BLaER1 treated with 17β-estradiol and CSF1 and Interleukin-3, amounts not matched to agents 10 nM and 100 nM (cell line): ENCODE results near the gene PRR12.
A peak's percentile ranks its signal among the peaks of the same experiment; 100 is the strongest.

Experiments
- H3K27ac ChIP-seq, 11 experiments: shearing (Covaris generic); formaldehyde crosslinking; 2 replicates each; pipeline ENCODE4 v1.8.1; 2022
- H3K27me3 ChIP-seq, 11 experiments: shearing (Covaris generic); formaldehyde crosslinking; 2 replicates each; pipeline ENCODE4 v1.8.1; 2022
- H3K36me3 ChIP-seq, 11 experiments: shearing (Covaris generic); formaldehyde crosslinking; 2 replicates each; pipeline ENCODE4 v1.8.1; 2022
- H3K4me1 ChIP-seq, 10 experiments: shearing (Covaris generic); formaldehyde crosslinking; 2 replicates each; pipeline ENCODE4 v1.8.1; 2022
- H3K4me2 ChIP-seq, 11 experiments: shearing (Covaris generic); formaldehyde crosslinking; 2 replicates each; pipeline ENCODE4 v1.8.1; 2022
- H3K4me3 ChIP-seq, 10 experiments: shearing (Covaris generic); formaldehyde crosslinking; 2 replicates each; pipeline ENCODE4 v1.8.1; 2022
- H3K9ac ChIP-seq, 11 experiments: shearing (Covaris generic); formaldehyde crosslinking; 2 replicates each; pipeline ENCODE4 v1.8.1; 2022
- H3K9me3 ChIP-seq, 11 experiments: shearing (Covaris generic); formaldehyde crosslinking; replicated peaks in 1 of 11; 2 replicates each; pipeline ENCODE4 v1.8.1; 2022
- H4K20me1 ChIP-seq, 11 experiments: shearing (Covaris generic); formaldehyde crosslinking; 2 replicates each; pipeline ENCODE4 v1.8.1; 2022
- Cebpa-rat ChIP-seq, 11 experiments: shearing (Covaris generic); IDR thresholded peaks; 2 replicates each; pipeline ENCODE4 v1.8.1; 2022

Gene PRR12

DNA sequence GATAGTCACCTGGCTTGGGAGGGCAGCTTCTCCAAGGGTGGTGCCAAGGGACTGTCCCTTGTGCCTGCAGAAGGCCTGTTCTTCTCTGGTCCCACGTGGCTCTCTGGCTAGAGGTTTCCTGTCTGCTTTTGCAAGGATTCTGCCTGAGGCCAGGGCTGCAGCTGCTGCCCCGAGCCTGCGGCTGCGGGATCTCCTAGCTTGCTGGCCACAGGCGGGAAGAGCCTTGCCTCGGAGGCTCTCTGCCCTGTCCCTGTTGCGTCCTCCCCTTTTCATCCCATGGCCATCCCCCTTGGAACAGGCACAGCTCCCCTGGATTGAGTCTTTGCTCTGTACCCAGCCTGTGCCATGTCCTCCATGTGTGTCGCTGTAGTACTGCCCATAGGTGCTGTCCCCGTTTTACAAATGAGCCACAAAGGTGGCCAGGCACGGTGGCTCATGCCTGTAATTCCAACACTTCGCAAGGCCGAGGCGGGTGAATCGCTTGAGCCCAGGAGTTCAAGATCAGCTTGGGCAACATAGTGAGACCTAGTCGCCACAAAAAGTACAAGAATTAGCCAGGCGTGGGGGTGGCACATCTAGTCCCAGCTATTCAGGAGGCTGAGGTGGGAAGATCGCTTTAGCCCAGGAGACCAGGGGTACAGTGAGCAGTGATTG, 65.6 kb downstream of the PRR12 start:
- no peak overlapping the region for H3K4me3 ChIP-seq
- H3K4me1 ChIP-seq = peaks cover 0 to 5% (median 0%) of the 10 kb centered on the region in 10 experiments; a peak in 2 of 20 replicates
- no peak for TF ChIP-seq Cebpa-rat (IDR thresholded peaks at IDR 0.05)
- no peaks in the 10 kb centered on the region for H3K9me3 ChIP-seq
- H3K4me2 ChIP-seq = no peak overlapping the region
- peaks cover 94 to 99% (median 95%) of the 10 kb centered on the region in 11 experiments for H3K36me3 ChIP-seq
- H3K27ac ChIP-seq = peak overlapping the region in 3 of 11 experiments; percentile 1 to 26 (median 2); a peak in 3 of 22 replicates
- no peaks in the 10 kb centered on the region for H3K27me3 ChIP-seq
- peak overlapping the region in 5 of 11 experiments; percentile 6 to 41 (median 17); a peak in 4 of 22 replicates for H3K9ac ChIP-seq
- peaks cover 21 to 98% (median 81%) of the 10 kb centered on the region in 11 experiments; a peak in 20 of 22 replicates for H4K20me1 ChIP-seq

DNA sequence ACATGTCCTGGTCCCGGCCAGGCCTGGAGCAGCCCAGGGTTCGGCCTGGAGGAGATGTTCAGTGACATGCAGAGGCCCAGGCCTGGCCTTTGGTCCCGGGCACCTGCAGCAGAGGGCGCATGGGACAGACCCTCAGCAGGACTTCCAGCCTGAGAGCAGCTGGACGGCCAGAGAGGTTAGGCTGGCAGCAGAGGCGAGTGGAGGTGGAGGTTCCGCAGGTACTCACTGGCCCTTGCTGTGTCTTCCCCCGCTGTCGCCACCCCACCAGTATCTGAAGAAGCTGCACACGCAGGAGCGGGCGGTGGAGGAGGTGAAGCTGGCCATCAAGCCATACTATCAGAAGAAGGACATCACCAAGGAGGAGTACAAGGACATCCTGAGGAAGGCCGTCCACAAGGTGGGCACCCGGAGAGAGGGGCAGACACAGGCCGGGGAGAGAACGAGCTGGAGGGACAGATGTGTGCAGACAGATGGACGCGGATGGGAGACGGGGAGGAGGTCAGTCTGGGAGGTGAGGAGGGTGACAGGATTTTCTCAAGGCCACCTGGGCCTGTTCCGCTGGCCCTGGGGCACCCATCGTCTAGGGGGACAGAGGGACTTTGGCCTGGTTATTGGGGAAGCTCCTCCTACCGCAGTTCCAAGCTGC, 66.6 kb downstream of the PRR12 start:
- Histone ChIP-seq H3K27ac (no peak overlapping the region), H3K9me3 (no peaks in the 10 kb centered on the region), H4K20me1 (peaks cover 27 to 98% (median 84%) of the 10 kb centered on the region in 11 experiments; a peak in 21 of 22 replicates), H3K36me3 (peaks cover 94 to 99% (median 95%) of the 10 kb centered on the region in 11 experiments), H3K4me2 (no peak overlapping the region), H3K4me1 (peaks cover 0 to 5% (median 0%) of the 10 kb centered on the region in 10 experiments; a peak in 2 of 20 replicates), H3K9ac (0 out of 22 replicates have a peak overlapping the region, but pooled peaks of 1 of the 11 experiments have one; percentile 19), H3K4me3 (no peak overlapping the region), H3K27me3 (no peaks in the 10 kb centered on the region)
- TF ChIP-seq Cebpa-rat (IDR thresholded peaks at IDR 0.05) = no peak

DNA sequence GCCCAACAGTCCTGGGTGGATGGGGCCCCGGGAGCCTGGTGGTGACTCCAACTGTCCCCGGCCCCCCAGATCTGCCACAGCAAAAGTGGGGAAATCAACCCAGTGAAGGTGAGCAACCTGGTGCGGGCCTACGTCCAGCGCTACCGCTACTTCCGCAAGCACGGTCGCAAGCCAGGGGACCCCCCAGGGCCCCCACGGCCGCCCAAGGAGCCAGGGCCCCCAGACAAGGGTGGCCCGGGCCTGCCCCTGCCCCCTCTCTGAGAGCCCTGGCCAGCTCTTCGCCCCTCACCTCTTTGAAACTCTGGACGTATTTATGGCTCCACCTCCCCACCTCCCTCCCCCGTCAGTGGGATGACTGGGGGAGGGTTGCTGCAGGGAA, 67.1 kb downstream of the PRR12 start:
- no peak overlapping the region for H3K27ac ChIP-seq
- no peak for TF ChIP-seq Cebpa-rat (IDR thresholded peaks at IDR 0.05)
- H3K9ac ChIP-seq = 0 out of 22 replicates have a peak overlapping the region, but pooled peaks of 1 of the 11 experiments have one; percentile 19
- no peak overlapping the region for H3K4me3 ChIP-seq
- H4K20me1 ChIP-seq = peaks cover 27 to 98% (median 84%) of the 10 kb centered on the region in 11 experiments; a peak in 21 of 22 replicates
- H3K4me2 ChIP-seq = no peak overlapping the region
- H3K4me1 ChIP-seq = peaks cover under 1 to 9% (median 2%) of the 10 kb centered on the region in 10 experiments; a peak in 14 of 20 replicates
- peaks cover 94 to 99% (median 96%) of the 10 kb centered on the region in 11 experiments for H3K36me3 ChIP-seq
- no peaks in the 10 kb centered on the region for H3K9me3 ChIP-seq
- H3K27me3 ChIP-seq = no peaks in the 10 kb centered on the region

DNA sequence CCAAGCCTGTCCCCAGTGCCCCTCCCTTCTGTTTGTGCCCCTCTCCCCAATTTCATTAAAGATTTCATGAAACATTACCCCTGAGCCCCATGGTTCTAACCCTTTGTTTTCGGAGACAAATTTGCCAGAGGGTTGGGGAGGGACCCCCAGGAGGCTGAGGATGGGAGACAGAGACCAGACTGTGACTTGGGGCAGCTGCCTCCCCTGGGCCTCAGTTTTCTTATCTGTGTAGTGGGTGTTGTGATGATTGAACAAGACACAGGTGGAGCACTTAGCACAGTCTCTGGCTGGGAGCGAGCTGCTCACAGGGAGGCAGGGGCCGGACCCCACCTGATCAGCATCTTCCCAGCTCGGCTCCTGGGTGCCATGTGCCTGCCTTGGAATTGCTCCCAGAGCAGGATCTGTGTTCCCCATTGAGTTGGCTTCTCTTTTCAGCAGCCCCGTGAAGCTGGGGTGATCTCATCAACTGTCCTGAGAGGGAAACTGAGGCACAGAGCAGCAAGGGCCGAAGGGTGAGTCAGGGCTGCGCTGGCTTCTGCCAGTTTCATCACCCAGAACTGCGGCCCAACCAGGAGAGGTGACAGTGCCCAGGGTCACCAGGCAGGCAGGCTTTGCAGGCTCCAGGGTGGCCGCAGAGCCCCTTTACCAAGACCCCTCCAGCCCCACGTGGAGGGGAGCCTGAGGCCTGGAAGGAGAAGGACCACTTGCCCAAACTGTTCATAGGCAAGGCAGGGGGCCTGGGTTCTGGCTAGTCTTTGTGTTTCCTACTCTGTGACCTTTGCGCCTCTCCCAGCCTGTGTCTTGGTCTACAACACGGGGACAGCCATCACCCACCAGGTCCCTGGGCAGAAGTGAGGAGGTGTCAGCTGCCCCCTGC, 67.8 kb downstream of the PRR12 start:
- peaks cover 7 to 15% (median 9%) of the 10 kb centered on the region in 10 experiments for H3K4me1 ChIP-seq
- no peak overlapping the region for H3K4me2 ChIP-seq
- no peak overlapping the region for H3K27ac ChIP-seq
- H3K36me3 ChIP-seq = peaks cover 89 to 97% (median 94%) of the 10 kb centered on the region in 11 experiments
- no peaks in the 10 kb centered on the region for H3K27me3 ChIP-seq
- no peak overlapping the region for H3K4me3 ChIP-seq
- no peak overlapping the region for H3K9ac ChIP-seq
- peaks cover 29 to 98% (median 85%) of the 10 kb centered on the region in 11 experiments; a peak in 21 of 22 replicates for H4K20me1 ChIP-seq
- no peak for TF ChIP-seq Cebpa-rat (IDR thresholded peaks at IDR 0.05)
- no peaks in the 10 kb centered on the region for H3K9me3 ChIP-seq

DNA sequence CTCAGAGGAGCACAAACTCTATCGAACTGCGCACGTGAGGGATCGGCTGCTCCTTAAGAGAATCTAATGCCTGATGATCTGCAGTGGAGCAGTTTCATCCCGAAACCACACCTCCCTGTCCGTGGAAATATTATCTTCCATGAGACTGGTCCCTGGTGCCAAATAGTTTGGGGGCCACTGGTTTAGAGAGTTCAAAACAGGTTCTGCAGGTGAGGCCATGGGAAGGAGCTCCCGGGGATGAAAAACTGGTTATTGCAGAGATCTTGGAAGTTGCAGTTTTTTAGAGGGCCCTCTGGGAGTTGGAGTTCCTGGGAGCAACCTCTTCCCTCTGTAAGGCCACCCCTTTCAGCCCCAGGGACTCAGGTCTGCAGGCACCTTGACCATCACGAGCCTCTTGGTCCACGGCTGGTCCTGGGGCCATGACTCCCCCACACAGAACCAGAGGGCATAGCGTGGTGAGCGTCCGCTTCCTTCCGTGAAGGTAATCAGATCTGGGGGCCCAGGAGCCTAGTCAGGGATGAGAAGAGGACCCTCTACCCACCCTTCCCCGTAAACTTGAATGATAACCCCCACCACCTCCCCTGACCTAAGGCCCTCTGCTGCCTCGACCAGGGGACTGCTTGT, 69.5 kb downstream of the PRR12 start:
- Histone ChIP-seq H3K4me1 (peaks cover 12 to 20% (median 14%) of the 10 kb centered on the region in 10 experiments), H3K27ac (no peak overlapping the region), H4K20me1 (peaks cover 34 to 90% (median 81%) of the 10 kb centered on the region in 11 experiments; a peak in 21 of 22 replicates), H3K36me3 (peaks cover 73 to 81% (median 77%) of the 10 kb centered on the region in 11 experiments), H3K9me3 (no peaks in the 10 kb centered on the region), H3K4me2 (no peak overlapping the region), H3K4me3 (no peak overlapping the region), H3K9ac (no peak overlapping the region), H3K27me3 (no peaks in the 10 kb centered on the region)
- TF ChIP-seq Cebpa-rat (IDR thresholded peaks at IDR 0.05) = no peak

DNA sequence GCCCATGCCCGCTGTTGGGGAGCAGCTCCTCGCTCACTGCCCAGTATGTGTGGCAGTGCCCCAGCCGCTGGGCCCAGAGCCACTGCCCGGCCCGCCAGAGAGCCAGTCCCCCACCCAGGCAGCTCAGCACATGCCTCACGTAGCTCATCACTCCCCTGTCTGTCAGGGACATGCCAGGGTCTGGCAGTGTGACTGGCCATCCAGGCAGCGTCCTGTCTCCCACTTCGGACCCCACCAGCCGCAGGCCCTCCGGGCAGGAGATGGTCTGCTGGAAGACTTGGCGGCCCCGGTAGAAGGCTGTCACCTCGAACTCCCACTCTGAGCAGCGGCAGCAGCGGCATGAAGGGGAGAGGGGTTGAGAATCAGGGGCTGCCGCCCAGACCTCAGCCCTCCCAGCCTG, 71.0 kb downstream of the PRR12 start:
- Histone ChIP-seq H3K4me3 (no peak overlapping the region), H3K36me3 (peaks cover 57 to 66% (median 61%) of the 10 kb centered on the region in 11 experiments), H3K27me3 (no peaks in the 10 kb centered on the region), H3K4me2 (no peak overlapping the region), H4K20me1 (peaks cover 26 to 85% (median 66%) of the 10 kb centered on the region in 11 experiments; a peak in 20 of 22 replicates), H3K27ac (peak overlapping the region in 1 of 11 experiments; percentile 12; a peak in 1 of 22 replicates), H3K9me3 (no peaks in the 10 kb centered on the region), H3K9ac (peak overlapping the region in 4 of 11 experiments; percentile 18 to 89 (median 56); a peak in 2 of 22 replicates), H3K4me1 (peaks cover 21 to 28% (median 22%) of the 10 kb centered on the region in 10 experiments)
- TF ChIP-seq Cebpa-rat (IDR thresholded peaks at IDR 0.05) = no peak

DNA sequence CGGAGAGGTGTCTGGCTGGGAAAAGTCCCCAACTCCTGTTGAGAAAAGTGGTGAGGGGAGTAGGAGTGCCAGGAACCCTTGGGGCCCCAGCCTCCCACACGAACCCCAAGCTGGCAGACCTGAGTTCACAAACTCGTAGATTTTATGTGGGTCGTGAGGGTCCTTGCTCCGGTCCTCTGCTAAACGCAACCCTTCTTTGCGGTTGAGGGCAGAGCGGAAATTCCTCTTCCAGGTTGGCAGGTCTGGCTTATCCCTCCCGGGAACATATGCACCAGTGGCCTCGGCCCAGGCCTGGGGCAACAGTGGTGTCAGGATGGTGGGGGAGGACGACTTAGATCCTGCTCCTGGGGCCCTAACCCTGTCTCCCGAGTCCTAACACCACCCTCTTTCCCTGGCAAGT, 72.2 kb downstream of the PRR12 start:
- H3K9me3 ChIP-seq = no peaks in the 10 kb centered on the region
- H3K4me2 ChIP-seq = peak overlapping the region; percentile 89 to 99 (median 98)
- H3K9ac ChIP-seq = peak overlapping the region; percentile 25 to 90 (median 87); a peak in 16 of 22 replicates
- TF ChIP-seq Cebpa-rat (IDR thresholded peaks at IDR 0.05) = no peak
- peaks cover 26 to 81% (median 57%) of the 10 kb centered on the region in 11 experiments; a peak in 20 of 22 replicates for H4K20me1 ChIP-seq
- H3K4me3 ChIP-seq = peak overlapping the region in 3 of 10 experiments; percentile 3 to 90 (median 83); a peak in 2 of 20 replicates
- H3K27me3 ChIP-seq = no peaks in the 10 kb centered on the region
- peaks cover 27 to 37% (median 31%) of the 10 kb centered on the region in 10 experiments for H3K4me1 ChIP-seq
- H3K27ac ChIP-seq = peak overlapping the region in 1 of 11 experiments; percentile 80; a peak in 1 of 22 replicates
- peaks cover 46 to 63% (median 56%) of the 10 kb centered on the region in 11 experiments for H3K36me3 ChIP-seq
